HepG2 (cell line): Measurements from ENCODE around the gene C2orf15. TPM values are rescaled to one million over a fixed set of nuclear protein-coding genes. Genes with fewer than 3 reads are reported as not detected.

Experiments
- ATAC-seq: fragments of 200-7000 bp; cut with Tn5 transposase; 3 replicates; pipeline ENCODE4 v1.9.1; 2020; ENCODE audit warnings: mild to moderate bottlenecking, moderate library complexity
- BruUV-seq: library from RNA; stranded (reverse); fragments of 400-500 nt; replicated peaks from 2 replicates; lab custom pipeline; 2021; lab: Mats Ljungman, UMichigan
- CTCF ChIA-PET: fragments of 300-600 bp; formaldehyde crosslinking; extraction: SDS; loops from one replicate; lab custom pipeline; 2021; ENCODE audit warnings: low total read pairs, inconsistent platforms, low intra/inter-chr PET ratio; lab: Yijun Ruan, JAX
- POLR2A ChIA-PET: fragments of 350-600 bp; sonication (Branson Sonifier 250); formaldehyde crosslinking; loops from one replicate; lab custom pipeline; 2020; ENCODE audit warnings: antibody characterized with exemption, inconsistent platforms; lab: Yijun Ruan, JAX
- DNase-seq: peaks from one replicate; pipeline ENCODE4 v3.0.0-alpha.2; 2015; ENCODE audit warnings: low spot score
- FAIRE-seq: peaks from 3 replicates; lab custom pipeline; 2011; peaks lifted over from hg19 to GRCh38; lab: Jason Lieb, UNC
- H2AFZ ChIP-seq: one replicate; pipeline ENCODE4 v1.6.1; 2011; ENCODE audit warnings: low read length, inconsistent platforms
- H3K27ac ChIP-seq: fragments of 300-600 bp; 3 replicates; pipeline ENCODE4 v1.8.0; 2011; ENCODE audit warnings: mixed run types, mild to moderate bottlenecking, mixed read lengths, low read length, inconsistent platforms; ENCODE audit not compliant: insufficient read depth; ENCODE audit errors: extremely low read length
- H3K27me3 ChIP-seq, 2 experiments: fragments of 200-600 bp in 1 of 2; 2 replicates in 1 of 2; 3 replicates in 1 of 2; pipeline versions ENCODE4 v1.6.0 to v1.8.0; 2011; ENCODE audit warnings: low read length in 2 of 2, mild to moderate bottlenecking in 2 of 2, moderate library complexity in 2 of 2, inconsistent platforms in 1 of 2; ENCODE audit not compliant: insufficient read depth in 2 of 2, control insufficient read depth in 1 of 2
- H3K36me3 ChIP-seq, 2 experiments: fragments of 200-600 bp in 1 of 2; replicated peaks in 1 of 2; 2 replicates in 1 of 2; 3 replicates in 1 of 2; pipeline versions ENCODE4 v1.5.1 to v1.8.0; 2011; ENCODE audit warnings: low read length in 2 of 2, inconsistent platforms in 1 of 2; ENCODE audit not compliant: insufficient read depth in 2 of 2, control insufficient read depth in 1 of 2
- H3K4me1 ChIP-seq: 2 replicates; pipeline ENCODE4 v1.5.1; 2012; ENCODE audit warnings: low read length, inconsistent platforms; ENCODE audit not compliant: insufficient read depth
- H3K4me2 ChIP-seq: 2 replicates; pipeline ENCODE4 v1.6.0; 2011; ENCODE audit warnings: low read depth, low read length, inconsistent platforms
- H3K4me3 ChIP-seq, 3 experiments: fragments of 200-600 bp in 1 of 3; sonication (generic), shearing (Covaris generic) in 1 of 3; replicated peaks in 1 of 3; 2 replicates each; pipeline ENCODE4 v1.5.1; 2011 to 2016; ENCODE audit warnings: low read length in 3 of 3, inconsistent platforms in 2 of 3, low read depth in 2 of 3, mild to moderate bottlenecking in 2 of 3, control low read depth in 1 of 3, mixed read lengths in 1 of 3; ENCODE audit not compliant: insufficient read depth in 1 of 3
- H3K79me2 ChIP-seq: one replicate; pipeline ENCODE4 v1.6.1; 2011; ENCODE audit warnings: low read length, inconsistent platforms; ENCODE audit not compliant: insufficient read depth
- H3K9ac ChIP-seq: 2 replicates; pipeline ENCODE4 v1.6.0; 2011; ENCODE audit warnings: mild to moderate bottlenecking, low read depth, low read length, inconsistent platforms; ENCODE audit not compliant: insufficient read depth
- H3K9me3 ChIP-seq: 2 replicates; pipeline ENCODE4 v1.5.1; 2012; ENCODE audit warnings: mild to moderate bottlenecking, low read length
- H4K20me1 ChIP-seq: 2 replicates; pipeline ENCODE4 v1.6.0; 2011; ENCODE audit warnings: inconsistent platforms, mild to moderate bottlenecking, low read length, moderate library complexity; ENCODE audit not compliant: insufficient read depth
- DMAP1 ChIP-seq: IDR thresholded peaks from 2 replicates; pipeline ENCODE4 v1.6.1; 2016
- KLF11 ChIP-seq: IDR thresholded peaks from 2 replicates; pipeline ENCODE4 v1.6.1; 2016; ENCODE audit warnings: missing compliant biosample characterization
- POGZ ChIP-seq: sonication (generic); formaldehyde crosslinking; IDR thresholded peaks from 2 replicates; pipeline ENCODE4 v1.4.0; 2020; ENCODE audit warnings: mild to moderate bottlenecking, missing genetic modification reagents
- SIX1 ChIP-seq: sonication (generic); formaldehyde crosslinking; IDR thresholded peaks from 2 replicates; pipeline ENCODE4 v1.4.0; 2020; ENCODE audit warnings: missing genetic modification reagents, borderline replicate concordance
- TBX3 ChIP-seq: fragments of 450-650 bp; IDR thresholded peaks from 2 replicates; pipeline ENCODE4 v1.6.1; 2017; ENCODE audit warnings: antibody characterized with exemption, mild to moderate bottlenecking, inconsistent platforms, borderline replicate concordance
- TEAD3 ChIP-seq: optimal IDR thresholded peaks from 2 replicates; pipeline ENCODE3; 2016; ENCODE audit warnings: borderline replicate concordance
- ZBTB38 ChIP-seq: sonication (generic); formaldehyde crosslinking; IDR thresholded peaks from 2 replicates; pipeline ENCODE4 v1.5.1; 2020; ENCODE audit warnings: mild to moderate bottlenecking, missing genetic modification reagents
- ZNF407 ChIP-seq: sonication (generic); formaldehyde crosslinking; IDR thresholded peaks from one replicate; pipeline ENCODE4 v1.5.1; 2020; ENCODE audit warnings: mild to moderate bottlenecking, missing genetic modification reagents; ENCODE audit errors: not compliant biosample characterization
- ZZZ3 ChIP-seq: sonication (generic); formaldehyde crosslinking; IDR thresholded peaks from 2 replicates; pipeline ENCODE4 v1.4.0; 2020; ENCODE audit warnings: missing genetic modification reagents, mild to moderate bottlenecking, borderline replicate concordance
- WGBS: methylation state at CpG from one replicate; pipeline ENCODE4 v1.1.6; 2017; ENCODE audit warnings: low lambda C conversion rate; 5-methylcytosine and 5-hydroxymethylcytosine counted together
- in situ Hi-C: cut with HindIII; loops from 2 replicates; pipeline ENCODE4 v1.10.0; 2017; ENCODE audit warnings: low pct_unique_long_range_greater_than_20kb; ENCODE audit not compliant: extremely low pct_ligation_motif_present
- intact Hi-C: fragments of 100-400 bp; cut with micrococcal nuclease; formaldehyde crosslinking; loops from one replicate; pipeline ENCODE4 v1.10.0; 2022; ENCODE audit not compliant: unreplicated experiment
- polyA plus RNA-seq, 8 experiments: library from polyadenylated mRNA; depleted of rRNA in 3 of 8; stranded (reverse) in 7 of 8; unstranded in 1 of 8; fragments of >200 nt; fragmentation: Illumina TruSeq in 4 of 8; extraction: Trizol in 4 of 8; gene quantifications; 2 replicates each; pipeline versions ENCODE4 v1.2.1 to v1.2.3, GENCODE V29; 2011 to 2016; ENCODE audit warnings: low read depth in 4 of 8, missing spikeins in 1 of 8, mixed read lengths in 1 of 8; ENCODE audit not compliant: insufficient read depth in 1 of 8
- total RNA-seq, 5 experiments: library from RNA; depleted of rRNA; stranded (reverse); fragments of >200 nt; fragmentation: Illumina TruSeq; extraction: Trizol; gene quantifications; 2 replicates each; pipeline ENCODE4 v1.2.3, GENCODE V29; 2016; ENCODE audit warnings: low read depth in 1 of 5
- TF ChIP-seq, protein P1 (sequence below): sonication (generic); formaldehyde crosslinking; IDR thresholded peaks from 2 replicates; pipeline ENCODE4 v1.4.0; 2020; ENCODE audit warnings: missing genetic modification reagents
- TF ChIP-seq, protein P2 (sequence below): sonication (generic); formaldehyde crosslinking; IDR thresholded peaks from 2 replicates; pipeline ENCODE4 v1.4.0; 2020; ENCODE audit warnings: missing genetic modification reagents; ENCODE audit errors: not compliant biosample characterization

C2orf15 gene
- total and polyA plus RNA-seq, 2 of the 13 experiments (the other 11 are each of a cell fraction or from before 2014, with no cell fraction given) = 5.5 to 8.3 TPM

- DNase-seq (peak; percentile 39), ATAC-seq (no peak), FAIRE-seq (no peak)
- Histone ChIP-seq H3K4me1 (peaks cover 28% of the 10 kb centered on the region), H3K4me3 (peak overlapping the region; percentile 75 to 92 (median 85)), H3K4me2 (peak overlapping the region; percentile 95), H3K27ac (peak overlapping the region; percentile 74), H3K36me3 (no peaks in the 10 kb centered on the region), H3K79me2 (peaks cover 9% of the 10 kb centered on the region), H3K9ac (peak overlapping the region; percentile 76), H3K9me3 (no peaks in the 10 kb centered on the region), H2AFZ (peak overlapping the region; percentile 78), H3K27me3 (no peaks in the 10 kb centered on the region), H4K20me1 (no peaks in the 10 kb centered on the region)
- ChIA-PET CTCF (no interaction called here), POLR2A (interaction anchor here (0.8 to 3.0 kb wide), 14 partner anchors 12 to 1423 kb away, joined by 3 to 140 read pairs (median 4); partner anchors contain the start of genes COA5, EIF5B, LIPT1 and MGAT4A)
- BruUV-seq = TSS peak; percentile 51
- intact Hi-C loops = loop anchor here (2.0 to 5.0 kb wide), 2 partner anchors 197 to 352 kb away; partner anchors contain the start of genes EIF5B, REV1 and TXNDC9
- 6% methylated on average over 17 of the region's 17 CpGs for WGBS
- in situ Hi-C loops = no loop called here
- TF ChIP-seq POGZ (no peak), ZZZ3 (CRISPR knock-in tag) (no peak), DMAP1 (CRISPR knock-in tag) (no peak), ZBTB38 (CRISPR knock-in tag) (no peak), TEAD3 (CRISPR knock-in tag) (peak; percentile 11), KLF11 (CRISPR knock-in tag) (no peak), TBX3 (no peak), ZNF407 (no peak), SIX1 (CRISPR knock-in tag) (peak; percentile 13; the same call in 1 of the 2 replicates)
- TF ChIP-seq, protein P1, sequence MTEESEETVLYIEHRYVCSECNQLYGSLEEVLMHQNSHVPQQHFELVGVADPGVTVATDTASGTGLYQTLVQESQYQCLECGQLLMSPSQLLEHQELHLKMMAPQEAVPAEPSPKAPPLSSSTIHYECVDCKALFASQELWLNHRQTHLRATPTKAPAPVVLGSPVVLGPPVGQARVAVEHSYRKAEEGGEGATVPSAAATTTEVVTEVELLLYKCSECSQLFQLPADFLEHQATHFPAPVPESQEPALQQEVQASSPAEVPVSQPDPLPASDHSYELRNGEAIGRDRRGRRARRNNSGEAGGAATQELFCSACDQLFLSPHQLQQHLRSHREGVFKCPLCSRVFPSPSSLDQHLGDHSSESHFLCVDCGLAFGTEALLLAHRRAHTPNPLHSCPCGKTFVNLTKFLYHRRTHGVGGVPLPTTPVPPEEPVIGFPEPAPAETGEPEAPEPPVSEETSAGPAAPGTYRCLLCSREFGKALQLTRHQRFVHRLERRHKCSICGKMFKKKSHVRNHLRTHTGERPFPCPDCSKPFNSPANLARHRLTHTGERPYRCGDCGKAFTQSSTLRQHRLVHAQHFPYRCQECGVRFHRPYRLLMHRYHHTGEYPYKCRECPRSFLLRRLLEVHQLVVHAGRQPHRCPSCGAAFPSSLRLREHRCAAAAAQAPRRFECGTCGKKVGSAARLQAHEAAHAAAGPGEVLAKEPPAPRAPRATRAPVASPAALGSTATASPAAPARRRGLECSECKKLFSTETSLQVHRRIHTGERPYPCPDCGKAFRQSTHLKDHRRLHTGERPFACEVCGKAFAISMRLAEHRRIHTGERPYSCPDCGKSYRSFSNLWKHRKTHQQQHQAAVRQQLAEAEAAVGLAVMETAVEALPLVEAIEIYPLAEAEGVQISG (CRISPR knock-in tag) = no peak
- TF ChIP-seq, protein P2, sequence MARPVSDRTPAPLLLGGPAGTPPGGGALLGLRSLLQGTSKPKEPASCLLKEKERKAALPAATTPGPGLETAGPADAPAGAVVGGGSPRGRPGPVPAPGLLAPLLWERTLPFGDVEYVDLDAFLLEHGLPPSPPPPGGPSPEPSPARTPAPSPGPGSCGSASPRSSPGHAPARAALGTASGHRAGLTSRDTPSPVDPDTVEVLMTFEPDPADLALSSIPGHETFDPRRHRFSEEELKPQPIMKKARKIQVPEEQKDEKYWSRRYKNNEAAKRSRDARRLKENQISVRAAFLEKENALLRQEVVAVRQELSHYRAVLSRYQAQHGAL = no peak
Measured at GRCh38 chr2:99140056-99140859, 1.2 kb upstream of the C2orf15 start.
